HepG2 (cell line): ENCODE results near the gene CAVIN1. TPM values are rescaled to one million over a fixed set of nuclear protein-coding genes. Genes with fewer than 3 reads are reported as not detected.

Source experiments
- ELF4 ChIP-seq: sonication (generic); formaldehyde crosslinking; IDR thresholded peaks from 2 replicates; pipeline ENCODE4 v1.5.0; 2020; ENCODE audit warnings: missing genetic modification reagents, mild to moderate bottlenecking, moderate library complexity, borderline replicate concordance
- HOXA7 ChIP-seq: sonication (generic); formaldehyde crosslinking; IDR thresholded peaks from 2 replicates; pipeline ENCODE4 v1.8.1; 2022; ENCODE audit warnings: mild to moderate bottlenecking, missing genetic modification reagents, moderate library complexity
- HOXA9 ChIP-seq: sonication (generic); formaldehyde crosslinking; IDR thresholded peaks from 2 replicates; pipeline ENCODE4 v1.8.1; 2022; ENCODE audit warnings: missing genetic modification reagents, mild to moderate bottlenecking, moderate library complexity, borderline replicate concordance
- NCOR1 ChIP-seq: fragments of 200-600 bp; sonication (generic); IDR thresholded peaks from 2 replicates; pipeline ENCODE4 v1.7.0; 2017; ENCODE audit warnings: antibody characterized with exemption, low read length, borderline replicate concordance
- RFXANK ChIP-seq: IDR thresholded peaks from 2 replicates; pipeline ENCODE4 v1.6.1; 2016
- THYN1 ChIP-seq: sonication (generic); formaldehyde crosslinking; IDR thresholded peaks from 2 replicates; pipeline ENCODE4 v1.8.1; 2023; ENCODE audit warnings: low read depth, mild to moderate bottlenecking, moderate library complexity, missing genetic modification reagents, borderline replicate concordance
- ZFYVE20 ChIP-seq: sonication (generic); formaldehyde crosslinking; IDR thresholded peaks from 2 replicates; pipeline ENCODE4 v1.8.0; 2023; ENCODE audit warnings: low read depth, mild to moderate bottlenecking, moderate library complexity, missing genetic modification reagents, borderline replicate concordance
- ZNF33B ChIP-seq: sonication (generic); formaldehyde crosslinking; IDR thresholded peaks from 2 replicates; pipeline ENCODE4 v1.5.1; 2020; ENCODE audit warnings: mild to moderate bottlenecking, missing genetic modification reagents
- ZNF430 ChIP-seq: sonication (generic); formaldehyde crosslinking; IDR thresholded peaks from 2 replicates; pipeline ENCODE4 v1.9.0; 2021; ENCODE audit warnings: mild to moderate bottlenecking, missing genetic modification reagents
- ZNF567 ChIP-seq: sonication (generic); formaldehyde crosslinking; IDR thresholded peaks from 2 replicates; pipeline ENCODE4 v1.8.1; 2023; ENCODE audit warnings: mild to moderate bottlenecking, missing genetic modification reagents, borderline replicate concordance
- ZNF619 ChIP-seq: sonication (generic); formaldehyde crosslinking; IDR thresholded peaks from 2 replicates; pipeline ENCODE4 v1.4.0; 2020; ENCODE audit warnings: mild to moderate bottlenecking, missing genetic modification reagents
- ZSCAN20 ChIP-seq: sonication (generic); formaldehyde crosslinking; IDR thresholded peaks from 2 replicates; pipeline ENCODE4 v1.4.0; 2020; ENCODE audit warnings: missing genetic modification reagents, mild to moderate bottlenecking, borderline replicate concordance
- polyA plus RNA-seq, 8 experiments: library from polyadenylated mRNA; depleted of rRNA in 3 of 8; stranded (reverse) in 7 of 8; unstranded in 1 of 8; fragments of >200 nt; fragmentation: Illumina TruSeq in 4 of 8; extraction: Trizol in 4 of 8; gene quantifications; 2 replicates each; pipeline versions ENCODE4 v1.2.1 to v1.2.3, GENCODE V29; 2011 to 2016; ENCODE audit warnings: low read depth in 4 of 8, missing spikeins in 1 of 8, mixed read lengths in 1 of 8; ENCODE audit not compliant: insufficient read depth in 1 of 8
- total RNA-seq, 5 experiments: library from RNA; depleted of rRNA; stranded (reverse); fragments of >200 nt; fragmentation: Illumina TruSeq; extraction: Trizol; gene quantifications; 2 replicates each; pipeline ENCODE4 v1.2.3, GENCODE V29; 2016; ENCODE audit warnings: low read depth in 1 of 5
- TF ChIP-seq, protein P1 (sequence below): sonication (generic); formaldehyde crosslinking; conservative IDR thresholded peaks from 2 replicates; pipeline ENCODE4 v1.4.0; 2020; ENCODE audit warnings: mild to moderate bottlenecking, missing genetic modification reagents, moderate library complexity
- TF ChIP-seq, protein P2 (sequence below), 2 experiments: sonication (generic) in 1 of 2; formaldehyde crosslinking in 1 of 2; IDR thresholded peaks; 2 replicates each; pipeline versions ENCODE4 v1.4.0 to v1.6.1; 2016 to 2020; ENCODE audit warnings: borderline replicate concordance in 1 of 2, low read depth in 1 of 2, mild to moderate bottlenecking in 1 of 2, missing genetic modification reagents in 1 of 2
- TF ChIP-seq, protein P3 (sequence below): sonication (generic); formaldehyde crosslinking; IDR thresholded peaks from 2 replicates; pipeline ENCODE4 v1.8.1; 2023; ENCODE audit warnings: missing genetic modification reagents, mild to moderate bottlenecking, borderline replicate concordance
- TF ChIP-seq, protein P4 (sequence below): sonication (generic); formaldehyde crosslinking; IDR thresholded peaks from 2 replicates; pipeline ENCODE4 v1.4.0; 2020; ENCODE audit warnings: missing genetic modification reagents
- TF ChIP-seq, protein P5 (sequence below): sonication (generic); formaldehyde crosslinking; IDR thresholded peaks from 2 replicates; pipeline ENCODE4 v1.4.0; 2020; ENCODE audit warnings: missing genetic modification reagents

CAVIN1 gene
- total and polyA plus RNA-seq, 2 of the 13 experiments (the other 11 are each of a cell fraction or from before 2014, with no cell fraction given), result 15.9 to 25.5 TPM

DNA sequence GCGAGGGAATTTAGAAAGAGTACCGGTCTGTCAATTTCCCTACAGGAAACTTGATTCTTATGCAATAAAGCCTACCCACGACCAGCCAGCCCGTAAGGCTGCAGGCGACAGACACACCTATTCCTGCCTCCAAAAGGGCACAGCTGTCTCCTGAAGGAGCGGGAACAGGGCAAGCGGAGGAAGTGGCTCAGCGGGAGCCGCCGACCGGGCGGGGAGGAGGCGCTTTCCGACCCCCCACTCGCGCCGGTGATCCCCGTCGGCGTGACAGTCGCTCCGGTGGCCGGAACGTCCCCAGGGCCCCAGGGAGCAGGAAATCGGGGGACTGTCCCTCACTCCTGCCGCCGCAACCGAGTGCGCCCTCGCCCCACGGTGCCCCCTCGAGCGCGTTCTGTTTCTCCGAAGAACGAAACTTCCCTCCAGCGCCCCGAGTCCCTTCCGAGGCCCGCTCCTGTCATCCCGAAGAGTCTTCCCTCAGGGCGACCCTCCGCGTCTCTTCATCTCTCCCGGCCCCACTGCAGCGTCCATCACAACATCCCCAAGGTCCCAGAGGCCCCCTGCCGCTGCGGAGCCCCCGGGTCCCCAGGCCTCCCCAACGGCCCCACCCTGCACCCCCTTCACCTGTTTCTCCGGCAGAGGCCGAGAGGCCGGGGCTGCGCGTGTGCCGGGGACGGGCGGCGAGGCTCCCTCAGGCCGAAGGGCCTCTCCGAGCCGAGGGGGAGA, 35.2 kb downstream of the CAVIN1 start (continued):
- TF ChIP-seq ZNF567, result no peak; the same call in 1 of the 2 replicates
- no peak for TF ChIP-seq THYN1 (CRISPR knock-in tag)
- TF ChIP-seq ZNF33B (CRISPR knock-in tag), result no peak
- no peak for TF ChIP-seq ZNF430 (CRISPR knock-in tag)
- TF ChIP-seq, protein P1, sequence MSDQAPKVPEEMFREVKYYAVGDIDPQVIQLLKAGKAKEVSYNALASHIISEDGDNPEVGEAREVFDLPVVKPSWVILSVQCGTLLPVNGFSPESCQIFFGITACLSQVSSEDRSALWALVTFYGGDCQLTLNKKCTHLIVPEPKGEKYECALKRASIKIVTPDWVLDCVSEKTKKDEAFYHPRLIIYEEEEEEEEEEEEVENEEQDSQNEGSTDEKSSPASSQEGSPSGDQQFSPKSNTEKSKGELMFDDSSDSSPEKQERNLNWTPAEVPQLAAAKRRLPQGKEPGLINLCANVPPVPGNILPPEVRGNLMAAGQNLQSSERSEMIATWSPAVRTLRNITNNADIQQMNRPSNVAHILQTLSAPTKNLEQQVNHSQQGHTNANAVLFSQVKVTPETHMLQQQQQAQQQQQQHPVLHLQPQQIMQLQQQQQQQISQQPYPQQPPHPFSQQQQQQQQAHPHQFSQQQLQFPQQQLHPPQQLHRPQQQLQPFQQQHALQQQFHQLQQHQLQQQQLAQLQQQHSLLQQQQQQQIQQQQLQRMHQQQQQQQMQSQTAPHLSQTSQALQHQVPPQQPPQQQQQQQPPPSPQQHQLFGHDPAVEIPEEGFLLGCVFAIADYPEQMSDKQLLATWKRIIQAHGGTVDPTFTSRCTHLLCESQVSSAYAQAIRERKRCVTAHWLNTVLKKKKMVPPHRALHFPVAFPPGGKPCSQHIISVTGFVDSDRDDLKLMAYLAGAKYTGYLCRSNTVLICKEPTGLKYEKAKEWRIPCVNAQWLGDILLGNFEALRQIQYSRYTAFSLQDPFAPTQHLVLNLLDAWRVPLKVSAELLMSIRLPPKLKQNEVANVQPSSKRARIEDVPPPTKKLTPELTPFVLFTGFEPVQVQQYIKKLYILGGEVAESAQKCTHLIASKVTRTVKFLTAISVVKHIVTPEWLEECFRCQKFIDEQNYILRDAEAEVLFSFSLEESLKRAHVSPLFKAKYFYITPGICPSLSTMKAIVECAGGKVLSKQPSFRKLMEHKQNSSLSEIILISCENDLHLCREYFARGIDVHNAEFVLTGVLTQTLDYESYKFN (CRISPR knock-in tag), result no peak
- TF ChIP-seq, protein P2, sequence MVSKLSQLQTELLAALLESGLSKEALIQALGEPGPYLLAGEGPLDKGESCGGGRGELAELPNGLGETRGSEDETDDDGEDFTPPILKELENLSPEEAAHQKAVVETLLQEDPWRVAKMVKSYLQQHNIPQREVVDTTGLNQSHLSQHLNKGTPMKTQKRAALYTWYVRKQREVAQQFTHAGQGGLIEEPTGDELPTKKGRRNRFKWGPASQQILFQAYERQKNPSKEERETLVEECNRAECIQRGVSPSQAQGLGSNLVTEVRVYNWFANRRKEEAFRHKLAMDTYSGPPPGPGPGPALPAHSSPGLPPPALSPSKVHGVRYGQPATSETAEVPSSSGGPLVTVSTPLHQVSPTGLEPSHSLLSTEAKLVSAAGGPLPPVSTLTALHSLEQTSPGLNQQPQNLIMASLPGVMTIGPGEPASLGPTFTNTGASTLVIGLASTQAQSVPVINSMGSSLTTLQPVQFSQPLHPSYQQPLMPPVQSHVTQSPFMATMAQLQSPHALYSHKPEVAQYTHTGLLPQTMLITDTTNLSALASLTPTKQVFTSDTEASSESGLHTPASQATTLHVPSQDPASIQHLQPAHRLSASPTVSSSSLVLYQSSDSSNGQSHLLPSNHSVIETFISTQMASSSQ (IDR thresholded peaks at IDR 0.05; ENCODE audit: low read depth), result no peak
- TF ChIP-seq, protein P2 (CRISPR knock-in tag; IDR thresholded peaks at IDR 0.05; ENCODE audit: borderline replicate concordance), result no peak
- TF ChIP-seq HOXA7 (CRISPR knock-in tag), result peak; percentile 78; the same call in 1 of the 2 replicates
- no peak for TF ChIP-seq NCOR1
- TF ChIP-seq, protein P3, sequence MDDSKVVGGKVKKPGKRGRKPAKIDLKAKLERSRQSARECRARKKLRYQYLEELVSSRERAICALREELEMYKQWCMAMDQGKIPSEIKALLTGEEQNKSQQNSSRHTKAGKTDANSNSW, result no peak
- TF ChIP-seq ELF4 (CRISPR knock-in tag), result 0 out of 2 replicates have a peak, but pooled peaks have one; percentile 12
- TF ChIP-seq ZFYVE20 (CRISPR knock-in tag), result no peak; the same call in 1 of the 2 replicates
- TF ChIP-seq HOXA9 (CRISPR knock-in tag), result peak; percentile 91; the same call in 1 of the 2 replicates
- TF ChIP-seq ZSCAN20, result no peak; the same call in 1 of the 2 replicates
- TF ChIP-seq RFXANK, result no peak
- no peak for TF ChIP-seq ZNF619
- TF ChIP-seq, protein P4, sequence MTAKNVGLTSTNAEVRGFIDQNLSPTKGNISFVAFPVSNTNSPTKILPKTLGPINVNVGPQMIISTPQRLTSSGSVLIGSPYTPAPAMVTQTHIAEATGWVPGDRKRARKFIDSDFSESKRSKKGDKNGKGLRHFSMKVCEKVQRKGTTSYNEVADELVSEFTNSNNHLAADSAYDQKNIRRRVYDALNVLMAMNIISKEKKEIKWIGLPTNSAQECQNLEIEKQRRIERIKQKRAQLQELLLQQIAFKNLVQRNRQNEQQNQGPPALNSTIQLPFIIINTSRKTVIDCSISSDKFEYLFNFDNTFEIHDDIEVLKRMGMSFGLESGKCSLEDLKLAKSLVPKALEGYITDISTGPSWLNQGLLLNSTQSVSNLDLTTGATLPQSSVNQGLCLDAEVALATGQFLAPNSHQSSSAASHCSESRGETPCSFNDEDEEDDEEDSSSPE (CRISPR knock-in tag), result no peak
- TF ChIP-seq, protein P5, sequence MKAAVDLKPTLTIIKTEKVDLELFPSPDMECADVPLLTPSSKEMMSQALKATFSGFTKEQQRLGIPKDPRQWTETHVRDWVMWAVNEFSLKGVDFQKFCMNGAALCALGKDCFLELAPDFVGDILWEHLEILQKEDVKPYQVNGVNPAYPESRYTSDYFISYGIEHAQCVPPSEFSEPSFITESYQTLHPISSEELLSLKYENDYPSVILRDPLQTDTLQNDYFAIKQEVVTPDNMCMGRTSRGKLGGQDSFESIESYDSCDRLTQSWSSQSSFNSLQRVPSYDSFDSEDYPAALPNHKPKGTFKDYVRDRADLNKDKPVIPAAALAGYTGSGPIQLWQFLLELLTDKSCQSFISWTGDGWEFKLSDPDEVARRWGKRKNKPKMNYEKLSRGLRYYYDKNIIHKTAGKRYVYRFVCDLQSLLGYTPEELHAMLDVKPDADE (CRISPR knock-in tag), result no peak
